GM23338 (cell line): Measurements from ENCODE around the gene KBTBD6. TPM values are rescaled to one million over a fixed set of nuclear protein-coding genes. Genes with fewer than 3 reads are reported as not detected.

Experiments used
- ATAC-seq: fragments of 200-7000 bp; cut with Tn5 transposase; 3 replicates; pipeline ENCODE4 v1.9.1; 2020
- DNase-seq: peaks from one replicate; pipeline ENCODE4 v3.0.0-alpha.2; 2015; ENCODE audit warnings: low spot score
- H2AFZ ChIP-seq: fragments of 200-600 bp; sonication (generic); 2 replicates; pipeline ENCODE4 v1.8.0; 2016; ENCODE audit warnings: antibody characterized with exemption, mild to moderate bottlenecking, moderate library complexity
- H3F3A ChIP-seq: fragments of 200-600 bp; sonication (generic); replicated peaks from 2 replicates; pipeline ENCODE4 v1.8.0; 2017; ENCODE audit warnings: antibody characterized with exemption, mixed run types, low read depth
- H3K27ac ChIP-seq: fragments of 200-600 bp; sonication (generic); 2 replicates; pipeline ENCODE4 v1.6.1; 2016; ENCODE audit warnings: low read depth
- H3K27me3 ChIP-seq: fragments of 200-600 bp; sonication (generic); 2 replicates; pipeline ENCODE4 v1.8.0; 2016; ENCODE audit warnings: mild to moderate bottlenecking, mixed run types, moderate library complexity; ENCODE audit not compliant: insufficient read depth
- H3K36me3 ChIP-seq: fragments of 200-600 bp; sonication (generic); 2 replicates; pipeline ENCODE4 v1.8.0; 2016; ENCODE audit warnings: mild to moderate bottlenecking; ENCODE audit not compliant: insufficient read depth
- H3K4me1 ChIP-seq: fragments of 200-600 bp; sonication (generic); 2 replicates; pipeline ENCODE4 v1.8.0; 2016; ENCODE audit warnings: mild to moderate bottlenecking, moderate library complexity; ENCODE audit not compliant: insufficient read depth
- H3K4me2 ChIP-seq: fragments of 200-600 bp; sonication (generic); 2 replicates; pipeline ENCODE4 v1.7.1; 2017; ENCODE audit warnings: mixed run types
- H3K4me3 ChIP-seq: fragments of 200-600 bp; sonication (generic); 2 replicates; pipeline ENCODE4 v1.6.1; 2016; ENCODE audit warnings: mixed run types
- H3K79me2 ChIP-seq: fragments of 200-600 bp; sonication (generic); replicated peaks from 2 replicates; pipeline ENCODE4 v1.8.0; 2017; ENCODE audit warnings: mild to moderate bottlenecking; ENCODE audit not compliant: insufficient read depth
- H3K9me2 ChIP-seq: fragments of 200-600 bp; sonication (generic); 2 replicates; pipeline ENCODE4 v1.8.0; 2017; ENCODE audit not compliant: insufficient read depth
- H4K20me1 ChIP-seq: fragments of 200-600 bp; sonication (generic); replicated peaks from 2 replicates; pipeline ENCODE4 v1.8.0; 2017; ENCODE audit warnings: mild to moderate bottlenecking; ENCODE audit not compliant: insufficient read depth
- H3K27ac Mint-ChIP-seq: 2 replicates; pipeline ENCODE4 v1.8.0; 2020; ENCODE audit warnings: inconsistent platforms, mild to moderate bottlenecking, moderate library complexity, mixed read lengths
- H3K27me3 Mint-ChIP-seq: 3 replicates; pipeline ENCODE4 v1.8.0; 2022; ENCODE audit warnings: low read depth, mild to moderate bottlenecking, moderate library complexity, mixed read lengths, inconsistent platforms; ENCODE audit not compliant: insufficient read depth, poor library complexity
- H3K36me3 Mint-ChIP-seq: 3 replicates; pipeline ENCODE4 v1.8.0; 2021; ENCODE audit warnings: low read depth, mild to moderate bottlenecking, inconsistent platforms, moderate library complexity, mixed read lengths
- H3K4me1 Mint-ChIP-seq: 3 replicates; pipeline ENCODE4 v1.8.0; 2020; ENCODE audit warnings: mild to moderate bottlenecking, inconsistent platforms, mixed read lengths
- H3K4me3 Mint-ChIP-seq: 3 replicates; pipeline ENCODE4 v1.8.0; 2021; ENCODE audit warnings: moderate library complexity, mild to moderate bottlenecking, inconsistent platforms, mixed read lengths
- H3K9me3 Mint-ChIP-seq: 3 replicates; pipeline ENCODE4 v1.8.0; 2020; ENCODE audit warnings: moderate library complexity, mild to moderate bottlenecking, inconsistent platforms, mixed read lengths
- CREB1 ChIP-seq: fragments of 250-450 bp; sonication (Bioruptor Pico); IDR thresholded peaks from 2 replicates; pipeline ENCODE4 v1.5.0; 2020; ENCODE audit warnings: low read depth, mild to moderate bottlenecking, moderate library complexity
- ETS1 ChIP-seq: IDR thresholded peaks from 2 replicates; pipeline ENCODE4 v1.6.1; 2016; ENCODE audit warnings: antibody characterized with exemption
- EZH2 ChIP-seq: fragments of 200-600 bp; sonication (generic); IDR thresholded peaks from one replicate; pipeline ENCODE4 v1.8.0; 2017; ENCODE audit warnings: antibody characterized with exemption, mild to moderate bottlenecking, low read depth; ENCODE audit not compliant: unreplicated experiment
- JUNB ChIP-seq: IDR thresholded peaks from one replicate; pipeline ENCODE4 v1.6.1; 2016; ENCODE audit warnings: antibody characterized with exemption; ENCODE audit not compliant: unreplicated experiment
- NANOG ChIP-seq: IDR thresholded peaks from 2 replicates; pipeline ENCODE4 v1.6.1; 2016; ENCODE audit warnings: antibody characterized with exemption, borderline replicate concordance
- POLR2AphosphoS5 ChIP-seq: IDR thresholded peaks from 2 replicates; pipeline ENCODE4 v1.6.1; 2016; ENCODE audit warnings: antibody characterized with exemption, low read depth
- REST ChIP-seq: IDR thresholded peaks from one replicate; pipeline ENCODE4 v1.6.1; 2018; ENCODE audit warnings: antibody characterized with exemption; ENCODE audit not compliant: unreplicated experiment
- STAT1 ChIP-seq: IDR thresholded peaks from one replicate; pipeline ENCODE4 v1.6.1; 2016; ENCODE audit warnings: antibody characterized with exemption; ENCODE audit not compliant: unreplicated experiment
- polyA plus RNA-seq: library from polyadenylated mRNA; unstranded; fragments of >200 nt; fragmentation: Nextera tagmentation; extraction: Ambion mirVana; gene quantifications from 2 replicates; pipeline ENCODE4 v1.2.1, GENCODE V29; 2016
- total RNA-seq: library from RNA; depleted of rRNA; stranded (reverse); fragments of >200 nt; shearing (Covaris generic); gene quantifications from 2 replicates; pipeline ENCODE4 v1.2.3, GENCODE V29; 2014

Gene KBTBD6
- total and polyA plus RNA-seq, 2 experiments from 2014 or later, result 5.7 to 13.5 TPM

- no peak overlapping the region for H3K27ac Mint-ChIP-seq
- no peak for DNase-seq
- no peak for ATAC-seq
- Histone ChIP-seq H3K27ac (no peak overlapping the region), H3K4me2 (no peak overlapping the region), H2AFZ (no peak overlapping the region), H3K27me3 (no peaks in the 10 kb centered on the region), H3K36me3 (peaks cover 20% of the 10 kb centered on the region), H3K4me1 (peaks cover 5% of the 10 kb centered on the region; the same call in 1 of the 2 replicates), H4K20me1 (no peaks in the 10 kb centered on the region), H3F3A (no peaks in the 10 kb centered on the region), H3K9me2 (0 out of 2 replicates have a peak, but pooled peaks cover 6% of the 10 kb centered on the region), H3K79me2 (no peaks in the 10 kb centered on the region), H3K4me3 (no peak overlapping the region)
- H3K4me1 Mint-ChIP-seq, result peaks cover 5% of the 10 kb centered on the region
- no peak for TF ChIP-seq REST
- no peak for TF ChIP-seq STAT1
- TF ChIP-seq EZH2, result no peak
- no peak for TF ChIP-seq ETS1
- no peak overlapping the region for H3K4me3 Mint-ChIP-seq
- H3K36me3 Mint-ChIP-seq, result peaks cover 75% of the 10 kb centered on the region
- peaks cover 2% of the 10 kb centered on the region for H3K27me3 Mint-ChIP-seq
- peaks cover 64% of the 10 kb centered on the region for H3K9me3 Mint-ChIP-seq
Observed at GRCh38 chr13:41148419-41149283, 16.0 kb upstream of the KBTBD6 start.

- Mint-ChIP-seq H3K36me3 (peaks cover 52% of the 10 kb centered on the region), H3K4me3 (no peak overlapping the region), H3K27me3 (peaks cover 2% of the 10 kb centered on the region), H3K4me1 (peaks cover 4% of the 10 kb centered on the region; the same call in 1 of the 3 replicates), H3K27ac (no peak overlapping the region; the same call in 1 of the 2 replicates), H3K9me3 (peaks cover 45% of the 10 kb centered on the region)
- ATAC-seq (no peak), DNase-seq (no peak)
- Histone ChIP-seq H3K27me3 (no peaks in the 10 kb centered on the region), H3K27ac (no peak overlapping the region), H3K4me3 (no peak overlapping the region), H3F3A (no peaks in the 10 kb centered on the region), H3K36me3 (peaks cover 20% of the 10 kb centered on the region), H3K79me2 (no peaks in the 10 kb centered on the region), H4K20me1 (no peaks in the 10 kb centered on the region), H3K9me2 (0 out of 2 replicates have a peak, but pooled peaks cover 6% of the 10 kb centered on the region), H3K4me1 (0 out of 2 replicates have a peak, but pooled peaks cover 3% of the 10 kb centered on the region), H3K4me2 (no peak overlapping the region), H2AFZ (no peak overlapping the region)
- TF ChIP-seq ETS1 (no peak), POLR2AphosphoS5 (no peak), JUNB (no peak), STAT1 (no peak), NANOG (no peak), REST (no peak), CREB1 (CRISPR knock-in tag) (no peak)
Observed at GRCh38 chr13:41145136-41145908, 12.7 kb upstream of the KBTBD6 start.
